T47D (cell line): ENCODE measurements around the gene MCTP2.

ENCODE experiments used
- DNase-seq, 2 experiments: peaks; one replicate each; pipeline versions ENCODE4 v3.0.0 to v3.0.0-alpha.2; 2011 to 2012; ENCODE audit warnings: low read depth in 1 of 2, low spot score in 1 of 2
- JUND ChIP-seq: IDR thresholded peaks from 2 replicates; pipeline ENCODE4 v1.6.1; 2012; ENCODE audit warnings: low read depth
- in situ Hi-C: cut with HindIII; loops from 2 replicates; pipeline ENCODE4 v1.10.0; 2016; ENCODE audit warnings: low sequenced_read_pairs, low pct_unique_long_range_greater_than_20kb

MCTP2 gene

GRCh38 chr15:94258246-94258645 lies 26.9 kb downstream of the MCTP2 start:
- in situ Hi-C loops = no loop called here
- no peak for TF ChIP-seq JUND
- no peak for DNase-seq

DNA sequence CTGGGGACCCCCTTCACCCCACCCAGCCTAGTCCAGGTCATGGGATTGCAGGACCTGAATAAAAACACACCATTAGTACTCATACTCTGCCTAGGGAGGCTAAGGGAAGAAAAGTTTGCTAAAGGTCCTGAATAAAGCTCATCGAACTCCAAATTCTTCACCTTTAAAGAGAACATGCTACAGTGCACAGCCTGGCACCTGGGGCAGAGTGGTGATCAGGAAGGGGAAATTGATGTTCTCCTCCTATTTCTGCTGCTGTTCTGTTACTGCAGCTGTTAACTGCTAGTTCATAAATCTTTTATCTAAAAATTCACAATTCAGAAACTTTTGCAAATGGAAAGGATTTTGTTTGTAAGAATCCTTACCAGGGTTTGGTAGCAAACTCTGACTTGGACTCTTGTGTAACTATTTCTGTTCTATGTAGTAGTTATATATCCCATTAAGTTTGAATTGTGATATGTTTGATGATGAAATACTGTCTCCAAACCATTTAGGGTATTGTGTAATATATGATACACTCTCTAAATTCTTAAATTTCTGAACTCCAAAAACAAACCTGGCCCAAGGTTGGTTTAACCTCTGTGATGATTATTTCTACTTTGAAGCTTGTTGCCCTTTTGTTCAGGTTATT lies 27.9 kb downstream of the MCTP2 start:
- in situ Hi-C loops = no loop called here
- TF ChIP-seq JUND = no peak
- no peak for DNase-seq

DNA sequence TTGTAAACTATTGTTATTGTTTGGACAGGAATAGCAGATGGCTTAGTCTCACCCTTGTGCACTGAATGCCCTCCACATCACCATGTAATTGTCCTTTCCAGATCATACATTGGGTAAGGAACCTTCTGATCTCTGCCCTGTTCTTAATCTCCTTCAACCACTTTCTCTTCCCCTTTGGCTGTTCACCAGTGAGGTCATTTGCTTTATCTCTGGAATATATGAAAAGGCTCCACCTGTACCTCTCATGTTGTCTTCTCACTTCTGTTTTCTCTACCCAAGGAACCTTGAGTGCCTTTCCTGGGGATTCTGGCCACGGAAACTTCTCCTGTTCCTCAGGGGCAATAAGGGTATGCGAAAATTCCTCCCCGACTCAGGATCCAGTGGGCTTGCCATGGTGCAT lies 28.5 kb downstream of the MCTP2 start:
- DNase-seq = no peak
- in situ Hi-C loops = no loop called here
- TF ChIP-seq JUND = no peak

- DNase-seq = no peak
- TF ChIP-seq JUND = no peak
- in situ Hi-C loops = no loop called here
These were observed 30.8 kb downstream of the MCTP2 start for GRCh38 chr15:94262201-94262600.

- in situ Hi-C loops = no loop called here
- no peak for DNase-seq
- TF ChIP-seq JUND = no peak
These were observed 32.2 kb downstream of the MCTP2 start for GRCh38 chr15:94263341-94264273.

DNA sequence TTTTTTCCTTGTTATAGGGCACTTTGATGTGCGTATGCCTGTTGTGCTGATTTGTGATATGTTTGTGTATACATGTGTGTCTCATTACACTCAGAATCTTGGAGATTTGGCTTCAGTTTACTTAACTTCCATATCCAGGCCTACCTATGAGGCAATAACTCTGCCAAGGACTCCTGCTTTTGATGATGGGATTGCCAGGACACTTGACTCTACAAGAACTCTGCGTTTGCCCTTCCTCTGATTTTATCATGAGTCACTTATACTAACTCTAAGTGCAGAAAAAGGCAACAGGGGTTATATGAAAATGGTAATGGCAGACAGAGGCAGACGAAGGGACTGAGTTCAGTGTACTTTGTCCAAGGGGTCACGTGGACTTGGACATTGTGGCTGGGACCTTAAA lies 33.6 kb downstream of the MCTP2 start:
- DNase-seq = no peak
- in situ Hi-C loops = no loop called here
- TF ChIP-seq JUND = no peak

- in situ Hi-C loops = no loop called here
These were observed 34.6 kb downstream of the MCTP2 start for GRCh38 chr15:94265982-94266381.

DNA sequence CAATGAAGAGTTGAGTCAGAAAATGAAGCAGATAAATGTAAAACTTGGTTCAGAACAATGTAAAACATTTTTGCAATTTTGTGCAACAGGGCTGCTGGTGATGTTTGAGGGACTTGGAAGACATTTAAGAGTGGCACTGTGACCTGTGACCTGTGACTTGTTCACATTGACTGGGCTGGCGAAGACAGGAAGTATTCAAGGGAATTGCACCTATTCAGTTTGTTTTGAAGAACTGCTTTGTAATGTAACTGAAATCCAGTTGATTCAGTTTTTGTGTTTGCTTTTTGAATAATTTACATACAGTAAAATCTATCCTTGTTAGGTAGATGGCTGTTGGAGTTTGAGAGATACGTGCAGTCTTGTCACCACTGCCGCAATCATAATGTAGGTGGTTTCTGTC lies 35.4 kb downstream of the MCTP2 start:
- TF ChIP-seq JUND = no peak
- no peak for DNase-seq
- in situ Hi-C loops = no loop called here

More at GRCh38 chr15:94265982-94266381, 34.6 kb downstream of the MCTP2 start:
- TF ChIP-seq JUND = no peak
- no peak for DNase-seq

DNA sequence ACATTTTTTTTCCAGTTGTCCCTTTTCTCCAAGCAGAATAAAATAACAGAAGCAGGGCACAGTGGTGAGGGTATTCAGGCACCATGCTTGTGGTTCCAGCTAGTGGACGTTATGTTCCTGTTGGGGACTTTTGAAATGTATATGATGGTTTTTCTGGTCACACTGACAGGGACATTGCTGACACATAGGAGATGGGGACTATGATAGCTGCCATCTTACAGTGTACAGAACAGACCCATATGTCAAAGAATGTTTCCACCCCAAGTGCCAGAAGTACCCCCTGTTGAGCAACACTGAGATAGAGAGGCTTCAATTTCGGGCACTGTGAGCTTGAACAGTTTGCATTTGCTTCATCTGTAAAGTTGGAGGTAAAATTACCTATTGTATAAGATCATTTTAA lies 38.6 kb downstream of the MCTP2 start:
- in situ Hi-C loops = no loop called here
- TF ChIP-seq JUND = no peak
- DNase-seq = no peak

- in situ Hi-C loops = no loop called here
- no peak for TF ChIP-seq JUND
- DNase-seq = no peak
These were observed 39.2 kb downstream of the MCTP2 start for GRCh38 chr15:94270570-94270969.

- in situ Hi-C loops = no loop called here
- DNase-seq = no peak
- no peak for TF ChIP-seq JUND
These were observed 41.0 kb downstream of the MCTP2 start for GRCh38 chr15:94272251-94272898.

GRCh38 chr15:94273826-94274225 lies 42.5 kb downstream of the MCTP2 start:
- in situ Hi-C loops = no loop called here
- DNase-seq = no peak
- TF ChIP-seq JUND = no peak

DNA sequence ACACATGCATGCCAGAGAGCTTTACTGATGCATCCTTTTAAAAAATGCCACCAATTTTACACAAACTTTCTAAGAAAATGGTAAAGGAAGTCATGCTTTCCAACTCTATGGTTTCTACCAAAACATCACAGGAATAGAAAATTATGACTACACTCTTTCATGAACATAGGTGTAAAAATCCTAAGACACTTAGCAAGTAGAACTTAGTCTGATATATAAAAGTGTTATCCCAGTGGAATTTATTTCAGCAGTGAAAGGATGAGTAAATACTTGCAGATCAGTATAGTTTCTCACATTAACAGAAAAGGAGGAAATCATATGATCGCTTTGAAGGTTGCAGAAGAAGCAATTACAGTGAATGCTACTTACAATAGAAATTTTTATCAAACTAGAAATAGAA lies 43.4 kb downstream of the MCTP2 start:
- TF ChIP-seq JUND = no peak
- DNase-seq = no peak
- in situ Hi-C loops = no loop called here
